Thoracic aorta (tissue), 2 donors: Measurements from ENCODE around the gene CDH26. TPM values are rescaled to one million over a fixed set of nuclear protein-coding genes. Genes with fewer than 3 reads are reported as not detected.

ENCODE experiments used
- ATAC-seq: fragments of 150-250 bp; one replicate; pipeline ENCODE4 v1.8.0; 2017; ENCODE audit warnings: low read depth; ENCODE audit not compliant: insufficient number of reproducible peaks, low FRiP score
- DNase-seq: peaks from one replicate; pipeline ENCODE4 v3.0.0-alpha.2; 2020; ENCODE audit warnings: low spot score
- H3K27ac ChIP-seq, 2 donors: fragments of 200-600 bp; sonication (generic); 1 replicate in 1 of 2; 2 replicates in 1 of 2; pipeline ENCODE4 v1.5.1; 2016; ENCODE audit warnings: mild to moderate bottlenecking in 2 of 2, moderate library complexity in 2 of 2
- H3K27me3 ChIP-seq: fragments of 200-600 bp; sonication (generic); replicated peaks from 2 replicates; pipeline ENCODE4 v1.6.0; 2016; ENCODE audit warnings: mild to moderate bottlenecking; ENCODE audit not compliant: insufficient read depth
- H3K36me3 ChIP-seq: fragments of 200-600 bp; sonication (generic); one replicate; pipeline ENCODE4 v1.5.1; 2016
- H3K4me1 ChIP-seq, 2 donors: fragments of 200-600 bp; sonication (generic); 1 replicate in 1 of 2; 2 replicates in 1 of 2; pipeline versions ENCODE4 v1.5.1 to v1.6.0; 2016; ENCODE audit warnings: low read depth in 2 of 2, mild to moderate bottlenecking in 1 of 2; ENCODE audit not compliant: control insufficient read depth in 1 of 2
- H3K4me3 ChIP-seq: fragments of 200-600 bp; sonication (generic); 2 replicates; pipeline ENCODE4 v1.5.1; 2016; ENCODE audit warnings: mild to moderate bottlenecking
- H3K9me3 ChIP-seq: fragments of 200-600 bp; sonication (generic); 2 replicates; pipeline ENCODE4 v1.5.1; 2016
- CTCF ChIP-seq: fragments of 200-600 bp; sonication (generic); IDR thresholded peaks from one replicate; pipeline ENCODE4 v1.5.1; 2019; ENCODE audit warnings: antibody characterized with exemption
- total RNA-seq, 2 donors: library from RNA; depleted of rRNA; stranded (reverse); fragments of >200 nt; gene quantifications; one replicate each; pipeline versions ENCODE4 v1.1.0 to v1.2.3, GENCODE V29; 2016

Gene CDH26
- total RNA-seq, 2 donors from 2014 or later, result 2.3 to 2.5 TPM

GRCh38 chr20:59938221-59938620 is 20.0 kb upstream of the CDH26 start:
- Histone ChIP-seq H3K36me3 (peaks cover 2% of the 10 kb centered on the region), H3K4me1 (peaks cover 27 to 42% of the 10 kb centered on the region in 2 donors), H3K27me3 (no peaks in the 10 kb centered on the region), H3K9me3 (no peaks in the 10 kb centered on the region), H3K27ac (no peak overlapping the region), H3K4me3 (peak overlapping the region; percentile 85)
- TF ChIP-seq CTCF, result no peak
- no peak for DNase-seq
- ATAC-seq, result no peak

- no peak overlapping the region for H3K27ac ChIP-seq
- ATAC-seq (no peak), DNase-seq (no peak)
- no peaks in the 10 kb centered on the region for H3K9me3 ChIP-seq
- no peak for TF ChIP-seq CTCF
- H3K36me3 ChIP-seq, result peaks cover 7% of the 10 kb centered on the region
- H3K27me3 ChIP-seq, result no peaks in the 10 kb centered on the region
- peak overlapping the region; percentile 85 for H3K4me3 ChIP-seq
- peaks cover 27 to 42% of the 10 kb centered on the region in 2 donors for H3K4me1 ChIP-seq
These were observed 19.5 kb upstream of the CDH26 start for GRCh38 chr20:59938696-59939051.

- Histone ChIP-seq H3K27me3 (no peaks in the 10 kb centered on the region), H3K36me3 (peaks cover 12% of the 10 kb centered on the region), H3K27ac (peak overlapping the region; percentile 93 to 96), H3K4me1 (peaks cover 27 to 42% of the 10 kb centered on the region in 2 donors), H3K4me3 (peak overlapping the region; percentile 85), H3K9me3 (no peaks in the 10 kb centered on the region)
- no peak for TF ChIP-seq CTCF
- ATAC-seq (no peak), DNase-seq (no peak)
These were observed 19.0 kb upstream of the CDH26 start for GRCh38 chr20:59939052-59939878.

GRCh38 chr20:59939879-59940128 is 18.4 kb upstream of the CDH26 start:
- no peaks in the 10 kb centered on the region for H3K27me3 ChIP-seq
- H3K36me3 ChIP-seq, result peaks cover 18% of the 10 kb centered on the region
- DNase-seq (no peak), ATAC-seq (no peak)
- H3K27ac ChIP-seq, result peak overlapping the region; percentile 93 to 96
- no peaks in the 10 kb centered on the region for H3K9me3 ChIP-seq
- no peak for TF ChIP-seq CTCF
- peaks cover 27 to 42% of the 10 kb centered on the region in 2 donors for H3K4me1 ChIP-seq
- peak overlapping the region; percentile 85 for H3K4me3 ChIP-seq

- Histone ChIP-seq H3K4me3 (peak within 1 kb of the TSS; percentile 85), H3K27ac (peak within 1 kb of the TSS; percentile 93 to 96), H3K9me3 (no peaks in the 10 kb centered on the region), H3K27me3 (no peaks in the 10 kb centered on the region), H3K36me3 (peaks cover 18% of the 10 kb centered on the region), H3K4me1 (peaks cover 27 to 42% of the 10 kb centered on the region in 2 donors)
- TF ChIP-seq CTCF, result no peak
- DNase-seq (peak; percentile 93), ATAC-seq (peak; percentile 98)
These were observed 17.9 kb upstream of the CDH26 start, which contains the start of the genes FAM217B and PPP1R3D for GRCh38 chr20:59940129-59940955. FAM217B (plus strand) TSS chr20:59940389; CDS start chr20:59943944, 3,555 bp downstream. PPP1R3D (minus strand) TSS chr20:59940305; CDS start chr20:59939931, 374 bp downstream.
